NCI-H1105 (cell line): ENCODE measurements around the gene GREB1L.
"Not testable (repeated sequence)": the region's sequence is repeated elsewhere in the genome, so short reads cannot be mapped to it uniquely, and the experiment has no call there.

ENCODE experiments used
- DNase-seq: peaks from one replicate; lab custom pipeline; 2025; lab: John Stamatoyannopoulos, UW

The GREB1L gene

DNA sequence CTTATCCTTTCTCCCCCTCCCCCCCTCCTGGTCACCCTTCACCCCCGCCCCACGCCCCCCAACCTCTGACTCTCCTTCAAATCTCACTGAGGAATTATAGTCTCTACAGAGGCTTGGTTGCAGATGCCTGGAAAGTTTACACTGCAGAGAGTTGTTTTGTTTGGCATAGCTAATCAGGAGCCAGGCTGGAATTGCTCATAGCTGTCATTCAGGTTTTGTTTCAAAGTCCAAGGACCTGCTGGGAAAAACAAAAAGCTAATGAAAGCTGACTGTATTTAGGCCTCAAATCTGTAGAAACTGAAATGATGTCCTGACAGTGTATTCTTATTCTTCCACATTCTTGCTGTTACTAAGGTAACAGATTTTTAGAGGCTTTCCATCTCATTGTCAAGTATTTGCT lies 22.6 kb downstream of the GREB1L start:
- DNase-seq = no peak

DNA sequence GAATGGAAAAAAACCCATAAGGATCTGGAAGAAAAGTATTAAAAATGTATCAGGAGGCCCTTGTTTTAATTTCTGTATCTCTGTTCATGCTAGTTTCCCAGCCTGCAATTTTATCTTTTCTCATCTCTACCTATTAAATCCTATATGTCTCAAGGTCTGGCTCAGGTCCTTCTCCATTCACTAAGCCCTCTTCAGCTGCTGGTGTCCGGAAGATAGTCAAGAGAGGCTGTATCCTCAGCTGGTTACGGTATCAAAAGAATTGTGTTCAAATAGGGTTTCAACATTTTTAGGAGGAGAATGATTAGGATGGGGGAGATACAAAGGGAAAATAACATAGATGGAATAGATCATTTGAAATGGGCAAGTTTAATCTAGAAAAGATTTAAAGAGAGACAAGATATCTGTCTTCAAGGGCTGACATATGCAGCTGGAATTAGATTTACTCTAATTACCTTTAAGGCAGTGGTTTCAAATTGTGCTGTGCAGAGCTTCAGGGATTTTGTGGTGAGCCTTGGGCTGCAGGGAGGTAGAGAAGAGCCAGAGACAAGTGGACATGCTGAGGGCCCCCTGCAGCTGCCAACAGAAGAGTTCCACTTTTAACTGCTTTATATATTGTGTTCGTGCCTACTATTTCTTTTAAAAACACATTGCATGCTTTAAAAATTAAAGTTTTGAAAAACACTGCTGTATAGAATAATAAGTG lies 24.1 kb downstream of the GREB1L start:
- DNase-seq = no peak

DNA sequence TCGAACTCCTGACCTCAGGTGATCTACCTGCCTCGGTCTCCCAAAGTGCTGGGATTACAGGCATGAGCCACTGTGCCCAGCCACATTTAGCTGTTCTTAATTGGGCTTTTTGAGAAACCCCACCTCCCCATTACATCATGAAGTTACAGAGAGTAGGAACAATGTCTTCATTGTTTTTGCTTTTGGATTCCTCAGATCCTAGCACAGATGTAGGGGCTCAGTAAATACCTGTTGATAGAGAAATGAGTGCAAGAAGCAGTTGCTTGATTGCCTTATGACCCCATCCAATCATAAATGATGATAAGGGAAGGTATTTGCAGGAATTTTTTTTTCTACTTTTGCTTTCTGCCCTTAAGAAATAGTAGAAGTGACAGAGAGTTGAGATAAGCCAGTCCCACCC lies 25.4 kb downstream of the GREB1L start:
- no peak for DNase-seq

DNA sequence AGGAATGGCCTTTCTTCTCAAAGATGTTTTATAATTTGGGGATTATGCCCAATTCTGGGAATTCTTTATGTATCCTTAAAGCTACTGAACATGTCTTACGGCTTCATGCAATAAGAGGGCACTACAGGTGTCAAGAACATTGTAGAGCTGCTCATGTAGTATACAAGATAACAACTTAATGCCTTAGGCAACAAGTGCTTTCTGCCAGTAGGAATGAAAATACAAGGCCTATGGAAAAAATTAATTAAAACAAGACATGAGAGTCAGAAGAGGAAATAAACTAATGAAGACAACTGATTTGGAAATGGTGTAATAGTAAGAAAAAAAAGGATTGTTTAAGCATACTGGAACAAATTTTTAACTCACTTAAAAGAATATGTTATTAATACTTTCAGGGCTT lies 27.3 kb downstream of the GREB1L start:
- no peak for DNase-seq

DNA sequence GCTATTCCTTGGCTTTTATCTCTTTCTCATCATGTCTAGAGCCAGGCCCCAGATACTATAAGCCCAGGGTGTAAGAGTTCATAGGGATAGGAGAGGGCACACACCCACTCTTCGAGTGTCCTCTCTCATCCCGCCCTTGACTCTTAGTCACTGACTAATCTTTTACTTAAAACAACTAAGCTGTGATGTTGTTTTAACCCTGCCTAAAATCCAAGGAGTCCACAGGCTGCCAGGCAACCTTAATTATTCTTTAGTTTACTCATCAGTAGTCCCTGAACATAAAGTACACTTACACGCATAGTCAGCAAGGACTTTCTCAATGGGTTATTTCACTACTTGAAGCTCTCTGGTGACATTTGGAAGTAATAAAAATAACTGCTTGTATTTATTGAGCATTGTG lies 28.4 kb downstream of the GREB1L start:
- DNase-seq = no peak

DNA sequence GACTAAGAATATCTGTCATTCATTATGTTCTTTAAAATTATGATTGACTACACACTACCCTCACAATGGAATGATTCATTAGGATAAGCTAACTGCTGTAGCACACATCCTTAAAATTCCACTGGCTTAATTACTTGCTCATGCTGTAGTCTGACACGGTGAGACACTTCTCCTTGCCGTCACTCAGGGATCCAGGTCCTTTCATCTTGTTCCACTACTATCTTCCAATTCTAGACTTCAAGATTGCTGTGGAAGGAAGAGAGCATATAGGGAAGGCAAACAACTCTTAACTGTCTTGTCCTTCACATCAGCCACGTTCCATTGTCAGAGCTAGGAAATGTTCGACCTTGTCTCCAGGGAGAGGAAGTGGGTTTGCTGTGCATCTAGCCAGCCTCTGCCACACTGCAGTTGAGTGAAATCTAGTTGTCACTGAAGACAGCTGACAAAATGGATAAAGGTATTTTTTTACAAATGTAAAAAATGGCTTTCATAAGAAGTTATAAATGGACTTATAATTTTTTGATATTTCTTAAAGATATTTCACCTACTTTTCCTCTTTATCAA lies 30.1 kb downstream of the GREB1L start:
- no peak for DNase-seq

DNA sequence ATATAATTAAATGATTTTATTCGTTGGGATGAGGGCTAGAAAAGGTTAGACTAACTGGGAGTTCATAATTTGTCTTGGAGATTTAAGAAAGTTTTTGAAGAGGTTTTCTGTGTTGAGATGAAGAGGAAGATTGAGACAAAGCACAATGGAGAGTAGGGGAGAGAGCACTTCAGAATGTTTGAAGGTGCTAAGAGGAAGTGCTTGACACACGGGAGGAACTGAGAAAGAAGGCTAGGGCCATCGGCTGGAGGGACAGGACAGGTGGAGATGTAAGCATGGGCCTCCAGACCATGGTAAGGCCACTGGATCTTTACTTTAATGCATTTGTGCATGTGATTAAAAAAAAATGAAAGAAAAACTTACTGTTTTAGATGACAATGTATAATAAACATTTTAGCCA lies 31.5 kb downstream of the GREB1L start:
- no peak for DNase-seq

DNA sequence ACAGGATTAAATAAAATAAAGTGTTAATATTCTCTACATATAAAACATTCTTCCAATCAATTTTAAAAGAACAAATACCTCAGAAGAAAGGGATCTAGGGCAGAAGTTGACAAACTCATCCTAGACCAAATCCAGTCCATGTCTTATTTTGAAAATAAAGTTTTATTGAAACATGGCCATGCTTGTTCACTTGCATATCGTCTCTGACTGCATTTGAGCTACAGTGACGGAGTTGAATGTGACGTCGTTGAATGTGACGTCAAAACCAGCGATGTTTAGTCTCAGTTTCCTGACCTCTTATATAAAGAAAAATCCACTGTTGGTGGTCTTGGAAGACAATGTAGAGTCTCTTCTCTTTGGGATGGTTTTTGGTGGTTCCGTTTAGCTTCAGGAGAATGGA lies 33.6 kb downstream of the GREB1L start:
- DNase-seq = no peak

DNA sequence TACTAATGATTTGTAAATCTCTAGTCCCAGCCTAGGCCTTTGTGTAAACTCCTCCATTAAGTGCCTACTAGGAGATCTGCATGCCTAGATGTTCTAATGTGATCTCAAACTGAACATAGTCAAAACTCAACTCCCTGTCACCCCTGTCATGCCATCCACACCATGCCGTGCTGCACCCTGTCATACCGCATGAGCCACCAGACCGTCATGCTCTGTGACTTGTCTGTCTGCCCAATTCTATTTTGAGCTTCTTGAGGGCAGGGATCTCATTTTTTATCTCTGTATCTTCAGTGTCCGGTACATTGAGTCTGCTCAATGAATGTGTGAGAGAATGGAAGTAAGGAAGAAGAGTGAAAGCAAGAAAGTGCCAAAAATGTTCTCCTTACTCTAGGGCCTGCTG lies 35.5 kb downstream of the GREB1L start:
- DNase-seq = no peak

DNA sequence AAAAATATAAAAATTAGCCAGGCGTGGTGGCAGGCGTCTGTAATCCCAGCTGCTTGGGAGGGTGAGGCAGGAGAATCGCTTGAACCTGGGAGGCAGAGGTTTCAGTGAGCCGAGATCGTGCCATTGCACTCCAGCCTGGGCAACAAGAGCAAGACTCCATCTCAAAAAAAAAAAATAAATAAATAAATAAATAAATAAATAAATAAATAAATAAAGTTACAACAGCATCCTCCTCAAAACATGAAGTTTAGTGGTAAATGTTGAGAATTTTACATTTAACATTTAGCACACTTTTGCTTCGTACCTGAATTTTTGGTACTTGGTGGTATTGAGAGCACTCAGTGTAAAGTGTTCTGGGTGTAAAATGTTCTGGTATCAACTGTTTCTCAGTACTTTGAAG lies 36.2 kb downstream of the GREB1L start:
- DNase-seq = not testable (repeated sequence)

DNA sequence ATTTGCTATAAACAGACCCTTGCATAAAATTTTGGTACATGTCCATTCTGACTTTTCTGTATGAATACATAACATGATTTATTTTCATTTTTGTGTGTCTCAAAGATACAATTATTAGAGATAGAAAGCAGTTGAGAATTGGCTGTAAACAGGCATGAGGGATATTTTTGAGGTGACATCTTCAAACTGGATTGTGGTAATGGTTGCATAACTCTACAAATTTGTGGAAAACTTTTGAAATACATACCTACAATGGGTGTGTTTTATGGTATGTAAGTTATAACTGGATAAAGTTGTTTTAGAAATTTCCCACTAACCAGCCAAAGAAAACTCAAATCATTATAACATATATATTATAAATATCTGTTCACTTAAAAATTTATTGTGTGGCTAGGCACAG lies 39.6 kb downstream of the GREB1L start:
- DNase-seq = no peak

DNA sequence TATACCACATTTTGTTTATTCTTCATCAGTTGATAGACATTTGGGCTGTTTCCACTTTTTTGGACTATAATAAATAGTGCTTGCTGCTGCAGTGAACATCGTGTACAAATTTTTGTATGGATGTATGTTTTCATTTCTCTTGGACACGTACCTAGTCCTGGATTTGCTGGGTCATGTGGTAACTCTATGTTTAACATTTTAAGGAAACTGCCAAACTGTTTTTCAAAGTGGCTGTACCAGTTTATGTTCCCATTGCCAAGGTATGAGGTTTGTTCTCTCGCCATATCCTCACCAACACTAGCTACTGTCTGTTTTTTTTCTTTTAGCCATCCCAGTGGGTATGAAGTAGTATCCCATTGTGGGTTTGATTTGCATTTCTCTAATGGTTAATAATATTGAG lies 42.5 kb downstream of the GREB1L start:
- DNase-seq = no peak

DNA sequence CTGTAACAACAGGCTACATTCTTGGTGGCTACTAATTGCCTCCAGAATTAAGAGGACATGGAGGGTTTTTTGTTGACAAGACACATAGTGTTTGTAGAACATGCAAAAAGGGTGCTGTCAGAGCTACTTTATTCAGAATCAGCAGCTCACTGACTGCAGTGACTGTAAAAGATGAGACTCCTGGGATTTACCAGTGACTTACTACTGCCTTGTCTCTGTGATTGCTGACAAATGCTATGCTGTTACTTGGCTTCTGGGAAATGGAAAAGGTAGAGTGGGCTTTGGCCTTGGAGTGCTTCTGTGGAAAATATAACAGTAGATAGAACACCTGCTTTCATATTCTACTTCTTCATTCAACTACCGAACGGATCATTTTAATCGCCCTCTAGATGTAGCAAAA lies 47.8 kb downstream of the GREB1L start:
- no peak for DNase-seq

DNA sequence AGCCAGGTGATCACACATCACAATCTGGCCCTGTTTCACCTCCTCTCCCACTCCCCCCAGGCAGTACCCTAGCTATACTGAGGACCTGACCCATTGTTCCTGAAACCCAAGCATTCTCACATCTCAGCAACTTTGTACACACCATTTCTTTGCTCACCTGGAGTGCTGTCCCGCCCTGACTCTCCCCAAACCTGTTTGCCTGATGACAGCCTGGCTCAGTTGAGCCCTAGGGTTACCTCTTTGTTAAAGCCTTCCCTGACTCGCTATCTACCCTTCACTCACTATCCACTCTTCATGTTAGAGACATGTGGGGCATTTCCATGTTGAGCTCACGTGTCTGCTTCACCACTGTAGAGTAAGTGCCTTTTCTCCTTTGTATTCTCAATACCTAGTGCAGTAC lies 49.1 kb downstream of the GREB1L start:
- no peak for DNase-seq

DNA sequence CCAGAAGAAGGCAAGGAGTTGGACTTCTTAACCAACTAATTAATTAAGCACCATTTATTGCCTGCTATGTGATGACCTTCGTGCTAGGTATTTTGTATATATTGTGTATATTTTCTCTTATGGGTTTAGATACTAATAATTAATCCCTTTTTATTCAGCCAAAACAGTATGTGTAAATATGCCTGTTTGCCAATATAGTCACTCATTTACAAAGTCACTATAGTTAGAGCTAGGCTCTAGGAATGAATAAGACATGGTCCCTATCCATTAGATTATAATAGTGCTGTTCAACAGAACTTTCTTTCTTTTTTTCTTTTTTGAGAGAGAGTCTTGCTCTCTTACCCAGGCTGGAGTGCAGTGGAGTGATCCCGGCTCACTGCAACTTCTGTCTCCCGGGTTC lies 51.4 kb downstream of the GREB1L start:
- no peak for DNase-seq

DNA sequence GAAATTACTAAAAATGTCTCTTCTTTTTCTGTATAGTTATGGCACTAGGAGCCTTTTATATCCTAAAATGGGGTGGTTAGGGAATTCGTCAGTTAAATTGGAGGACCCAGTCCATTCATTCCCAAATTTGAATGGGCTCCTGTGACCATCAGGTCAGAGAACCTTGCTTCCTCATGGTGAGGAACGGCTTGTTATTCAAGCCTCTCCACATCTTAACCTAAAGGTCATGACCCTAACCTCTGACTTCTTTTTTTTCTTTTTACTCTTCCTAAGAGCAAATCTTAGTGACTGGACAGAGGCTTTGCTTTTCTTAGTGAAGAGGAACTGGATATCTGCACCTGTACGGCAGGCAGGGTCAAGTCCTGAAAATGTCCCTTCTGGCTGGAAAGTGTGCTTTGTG lies 53.1 kb downstream of the GREB1L start:
- no peak for DNase-seq

DNA sequence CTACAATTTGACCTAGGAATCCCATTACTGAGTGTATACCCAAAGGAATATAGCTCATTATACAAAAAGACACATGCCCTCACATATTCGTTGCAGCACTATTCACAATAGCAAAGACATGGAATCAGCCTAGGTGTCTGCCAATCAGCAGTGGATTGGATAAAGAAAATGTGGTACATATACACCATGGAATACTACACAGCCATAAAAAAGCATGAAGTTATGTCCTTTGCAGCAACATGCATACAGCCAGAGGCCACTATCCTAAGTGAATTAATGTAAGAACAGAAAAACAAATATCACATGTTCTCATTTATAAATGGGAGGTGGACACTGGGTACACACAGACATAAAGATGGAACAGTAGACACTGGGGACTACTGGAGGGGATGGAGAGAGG lies 54.0 kb downstream of the GREB1L start:
- no peak for DNase-seq

DNA sequence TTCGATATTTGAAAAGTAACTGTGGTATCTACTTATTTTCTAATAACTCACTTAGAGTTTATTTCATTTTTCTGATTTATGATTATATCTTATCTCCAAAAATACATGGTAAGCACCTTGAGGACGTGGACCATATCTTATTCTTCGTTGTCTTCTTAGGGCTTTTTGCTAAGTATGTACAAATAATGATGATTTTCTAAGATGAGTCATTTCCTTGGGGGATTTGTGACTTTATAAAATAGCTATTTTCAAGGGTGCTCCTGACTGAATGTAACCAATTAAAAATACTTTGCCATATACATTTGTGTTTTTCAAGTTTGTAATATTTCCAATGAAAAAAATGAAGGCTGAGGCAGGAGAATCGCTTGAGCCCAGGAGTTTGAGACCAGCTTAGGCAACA lies 56.3 kb downstream of the GREB1L start:
- DNase-seq = no peak

DNA sequence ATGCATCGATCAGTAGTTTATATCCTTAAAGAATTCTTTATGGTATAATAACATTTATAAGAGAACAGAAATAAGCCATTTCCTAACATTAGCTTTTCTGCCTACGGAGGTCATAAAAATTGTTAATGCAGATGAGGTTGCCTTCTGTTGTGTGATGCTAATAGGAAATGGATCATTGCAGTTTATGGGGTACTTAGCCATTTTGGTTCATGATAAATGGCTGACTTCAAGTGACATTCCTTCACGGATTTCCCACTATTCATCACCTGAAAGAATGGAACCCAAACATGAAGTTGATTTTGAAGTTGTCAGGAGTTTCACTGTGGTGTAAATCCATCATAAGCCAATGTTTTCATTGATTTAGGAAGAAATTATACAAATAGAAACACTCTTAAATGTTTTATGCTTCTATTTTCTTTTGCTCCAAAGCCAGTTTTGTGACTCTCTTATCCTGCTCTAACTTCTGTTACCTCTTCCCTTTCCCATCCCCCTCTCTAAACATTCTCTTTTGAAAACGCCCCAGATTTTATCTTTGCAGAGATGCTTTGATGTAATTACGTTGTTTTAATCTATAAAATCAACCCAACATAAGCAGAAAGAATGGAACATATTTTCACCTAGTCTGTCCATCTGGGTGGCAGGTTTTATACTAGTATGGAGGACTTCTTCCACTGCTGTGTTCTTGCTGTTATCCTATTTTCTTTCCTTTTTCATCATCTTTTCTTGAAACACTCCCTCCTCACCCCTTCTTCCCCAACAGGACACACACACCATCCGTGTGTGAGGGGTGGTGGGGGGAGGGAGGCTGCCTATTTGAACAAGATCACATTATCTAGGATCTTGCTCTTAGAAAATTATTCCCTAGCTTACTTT lies 58.2 kb downstream of the GREB1L start:
- DNase-seq = no peak

DNA sequence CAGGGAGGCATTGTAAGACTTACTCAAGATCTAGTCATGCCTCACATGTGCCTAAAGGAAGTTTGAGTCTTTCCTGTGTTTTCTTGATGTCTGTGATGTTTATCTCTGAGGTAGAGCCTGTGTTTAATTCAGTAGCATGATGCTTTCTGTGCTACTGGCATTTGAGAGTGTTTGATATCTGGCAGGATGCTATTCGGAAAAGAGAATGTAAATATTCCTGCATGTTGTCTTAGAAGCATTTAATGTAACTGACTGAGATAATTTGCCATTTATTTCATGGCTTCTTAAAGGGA lies 58.8 kb downstream of the GREB1L start:
- no peak for DNase-seq

DNA sequence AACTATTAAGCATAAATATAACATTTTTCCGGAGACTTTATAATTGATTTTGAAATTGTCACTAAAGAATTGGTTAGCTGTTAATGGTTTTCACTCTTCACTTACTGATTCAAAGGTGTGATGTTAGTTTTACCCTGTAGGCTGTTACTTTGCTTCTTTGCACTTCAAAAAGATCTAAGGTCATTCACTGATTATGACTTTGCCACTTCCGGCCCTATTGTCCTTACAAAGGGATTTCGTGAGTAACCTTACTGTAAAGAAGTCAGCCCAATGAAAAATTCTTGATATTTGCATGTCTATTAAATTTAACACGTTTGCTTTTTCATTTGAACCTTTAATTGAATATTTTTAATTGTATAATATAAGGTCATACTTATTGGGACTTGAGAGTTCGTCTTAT lies 61.4 kb downstream of the GREB1L start:
- DNase-seq = no peak

DNA sequence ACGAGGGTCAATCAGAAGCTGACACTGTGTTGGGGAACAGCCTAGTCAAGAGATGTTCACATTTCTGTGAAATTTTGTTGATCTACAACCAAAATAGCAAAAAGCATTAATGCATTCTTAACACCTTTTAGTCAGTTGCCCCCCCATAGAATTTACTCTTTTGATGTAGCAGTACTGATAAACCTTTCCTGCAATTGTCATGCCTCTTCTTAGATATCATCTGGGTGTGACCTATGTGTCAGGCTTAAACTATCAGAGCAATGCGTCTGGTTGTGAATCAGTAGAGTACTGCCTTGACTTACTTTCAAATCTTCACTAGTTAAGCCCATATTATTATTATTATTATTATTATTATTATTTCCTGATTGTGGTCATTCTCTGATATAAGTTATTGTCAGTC lies 61.9 kb downstream of the GREB1L start:
- DNase-seq = no peak

DNA sequence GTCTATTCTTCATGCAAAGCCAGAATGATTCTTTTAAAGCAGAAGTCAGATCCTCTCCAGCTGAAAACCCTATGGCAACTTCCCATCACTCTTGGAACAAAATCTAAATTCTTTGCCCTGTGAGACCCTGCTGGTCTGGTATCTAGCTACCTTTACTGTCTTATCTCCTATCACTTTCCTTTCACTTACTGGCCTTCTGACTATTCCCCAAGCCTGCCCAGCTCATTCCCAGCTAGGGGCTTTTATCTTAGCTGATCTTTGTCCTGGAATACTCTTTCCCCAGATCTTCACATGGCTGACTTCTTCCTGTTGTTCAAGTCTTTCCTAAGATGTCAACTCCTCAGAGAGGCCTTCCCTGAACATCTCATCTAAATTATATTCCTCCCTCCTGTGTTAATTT lies 63.6 kb downstream of the GREB1L start:
- DNase-seq = no peak

DNA sequence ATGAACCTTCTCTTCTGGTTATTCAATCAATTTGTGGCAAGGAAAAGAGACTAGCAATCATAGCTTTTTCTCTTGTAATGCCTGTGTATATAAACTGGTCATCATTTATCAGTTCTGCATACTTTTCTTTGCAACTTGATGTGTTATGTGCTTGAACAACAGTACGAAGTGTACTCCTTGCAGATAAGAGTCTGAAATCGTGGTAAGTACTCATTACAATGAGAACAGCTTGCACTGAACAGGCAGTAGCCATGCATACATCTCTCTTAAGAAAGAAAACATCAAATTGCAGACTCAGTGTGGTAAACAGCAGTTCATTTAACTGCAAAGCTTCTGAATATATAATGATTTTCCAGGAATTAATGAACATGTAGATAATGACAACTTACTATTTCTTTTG lies 64.3 kb downstream of the GREB1L start:
- DNase-seq = no peak
